Neural progenitor cell (in vitro differentiated cells): ENCODE measurements around the gene STMN3.

Experiments used
- CTCF ChIP-seq: fragments of 200-600 bp; sonication (generic); IDR thresholded peaks from 2 replicates; pipeline ENCODE4 v1.5.1; 2017; ENCODE audit warnings: antibody characterized with exemption, mild to moderate bottlenecking
- EZH2 ChIP-seq: fragments of 200-600 bp; sonication (generic); IDR thresholded peaks from 2 replicates; pipeline ENCODE4 v1.6.1; 2017; ENCODE audit warnings: antibody characterized with exemption, mild to moderate bottlenecking, moderate library complexity

GRCh38 chr20:63678667-63679465 is 25.6 kb upstream of the STMN3 start:
- TF ChIP-seq CTCF (no peak), EZH2 (no peak)
